ENCODE results near the gene HMBS.

The HMBS gene

GRCh38 chr11:119107538-119108145 lies 23.0 kb downstream of the HMBS start:
- peak overlapping the region; percentile 62 for H3K4me3 ChIP-seq (ENCODE audit: low read depth, low read length)
- H3K9me3 ChIP-seq (ENCODE audit: control insufficient read depth, insufficient read depth, low read length): no peaks in the 10 kb centered on the region
- H3K4me1 ChIP-seq (ENCODE audit: control insufficient read depth, insufficient read depth, low read length): peaks cover 12% of the 10 kb centered on the region
- H3K36me3 ChIP-seq (ENCODE audit: control insufficient read depth, insufficient read depth, low read length): no peaks in the 10 kb centered on the region
- H3K27me3 ChIP-seq (ENCODE audit: control insufficient read depth, insufficient read depth, low read length): peaks cover 16% of the 10 kb centered on the region
- H3K9ac ChIP-seq (ENCODE audit: low read depth, low read length): peak overlapping the region; percentile 2

- Histone ChIP-seq H3K9ac (ENCODE audit: low read depth, low read length) (peak overlapping the region; percentile 2), H3K4me3 (ENCODE audit: low read depth, low read length) (peak overlapping the region; percentile 62), H3K4me1 (ENCODE audit: control insufficient read depth, insufficient read depth, low read length) (peaks cover 10% of the 10 kb centered on the region), H3K9me3 (ENCODE audit: control insufficient read depth, insufficient read depth, low read length) (no peaks in the 10 kb centered on the region), H3K27me3 (ENCODE audit: control insufficient read depth, insufficient read depth, low read length) (peaks cover 16% of the 10 kb centered on the region), H3K36me3 (ENCODE audit: control insufficient read depth, insufficient read depth, low read length) (no peaks in the 10 kb centered on the region)
Observed at GRCh38 chr11:119108146-119108856, 23.6 kb downstream of the HMBS start.

- Histone ChIP-seq H3K9me3 (ENCODE audit: control insufficient read depth, insufficient read depth, low read length) (no peaks in the 10 kb centered on the region), H3K27me3 (ENCODE audit: control insufficient read depth, insufficient read depth, low read length) (peaks cover 16% of the 10 kb centered on the region), H3K4me1 (ENCODE audit: control insufficient read depth, insufficient read depth, low read length) (peaks cover 10% of the 10 kb centered on the region), H3K9ac (ENCODE audit: low read depth, low read length) (no peak overlapping the region), H3K4me3 (ENCODE audit: low read depth, low read length) (no peak overlapping the region), H3K36me3 (ENCODE audit: control insufficient read depth, insufficient read depth, low read length) (peaks cover under 1% of the 10 kb centered on the region)
Observed at GRCh38 chr11:119108857-119109221, 24.2 kb downstream of the HMBS start.

GRCh38 chr11:119109843-119110242 lies 25.2 kb downstream of the HMBS start:
- Histone ChIP-seq H3K36me3 (ENCODE audit: control insufficient read depth, insufficient read depth, low read length) (peaks cover 6% of the 10 kb centered on the region), H3K4me1 (ENCODE audit: control insufficient read depth, insufficient read depth, low read length) (peaks cover 10% of the 10 kb centered on the region), H3K9me3 (ENCODE audit: control insufficient read depth, insufficient read depth, low read length) (no peaks in the 10 kb centered on the region), H3K9ac (ENCODE audit: low read depth, low read length) (no peak overlapping the region), H3K4me3 (ENCODE audit: low read depth, low read length) (no peak overlapping the region), H3K27me3 (ENCODE audit: control insufficient read depth, insufficient read depth, low read length) (peaks cover 16% of the 10 kb centered on the region)

- Histone ChIP-seq H3K4me3 (ENCODE audit: low read depth, low read length) (no peak overlapping the region), H3K4me1 (ENCODE audit: control insufficient read depth, insufficient read depth, low read length) (peaks cover 10% of the 10 kb centered on the region), H3K9ac (ENCODE audit: low read depth, low read length) (no peak overlapping the region), H3K9me3 (ENCODE audit: control insufficient read depth, insufficient read depth, low read length) (no peaks in the 10 kb centered on the region), H3K36me3 (ENCODE audit: control insufficient read depth, insufficient read depth, low read length) (peaks cover 8% of the 10 kb centered on the region), H3K27me3 (ENCODE audit: control insufficient read depth, insufficient read depth, low read length) (peaks cover 16% of the 10 kb centered on the region)
Observed at GRCh38 chr11:119110439-119110838, 25.8 kb downstream of the HMBS start.

GRCh38 chr11:119111361-119111925 lies 26.8 kb downstream of the HMBS start:
- Histone ChIP-seq H3K4me1 (ENCODE audit: control insufficient read depth, insufficient read depth, low read length) (peaks cover 7% of the 10 kb centered on the region), H3K9ac (ENCODE audit: low read depth, low read length) (no peak overlapping the region), H3K9me3 (ENCODE audit: control insufficient read depth, insufficient read depth, low read length) (no peaks in the 10 kb centered on the region), H3K36me3 (ENCODE audit: control insufficient read depth, insufficient read depth, low read length) (peaks cover 12% of the 10 kb centered on the region), H3K27me3 (ENCODE audit: control insufficient read depth, insufficient read depth, low read length) (peaks cover 16% of the 10 kb centered on the region), H3K4me3 (ENCODE audit: low read depth, low read length) (no peak overlapping the region)

GRCh38 chr11:119112314-119113020 lies 27.8 kb downstream of the HMBS start:
- Histone ChIP-seq H3K4me3 (ENCODE audit: low read depth, low read length) (no peak overlapping the region), H3K36me3 (ENCODE audit: control insufficient read depth, insufficient read depth, low read length) (peaks cover 12% of the 10 kb centered on the region), H3K9ac (ENCODE audit: low read depth, low read length) (no peak overlapping the region), H3K9me3 (ENCODE audit: control insufficient read depth, insufficient read depth, low read length) (no peaks in the 10 kb centered on the region), H3K4me1 (ENCODE audit: control insufficient read depth, insufficient read depth, low read length) (peaks cover 4% of the 10 kb centered on the region), H3K27me3 (ENCODE audit: control insufficient read depth, insufficient read depth, low read length) (peaks cover 16% of the 10 kb centered on the region)

GRCh38 chr11:119113716-119114115 lies 29.0 kb downstream of the HMBS start:
- Histone ChIP-seq H3K4me3 (ENCODE audit: low read depth, low read length) (no peak overlapping the region), H3K9ac (ENCODE audit: low read depth, low read length) (no peak overlapping the region), H3K36me3 (ENCODE audit: control insufficient read depth, insufficient read depth, low read length) (peaks cover 12% of the 10 kb centered on the region)

GRCh38 chr11:119114351-119114750 lies 29.7 kb downstream of the HMBS start:
- no peak overlapping the region for H3K4me3 ChIP-seq (ENCODE audit: low read depth, low read length)
- peaks cover under 1% of the 10 kb centered on the region for H3K27me3 ChIP-seq (ENCODE audit: control insufficient read depth, insufficient read depth, low read length)

More at GRCh38 chr11:119113716-119114115, 29.0 kb downstream of the HMBS start:
- Histone ChIP-seq H3K27me3 (ENCODE audit: control insufficient read depth, insufficient read depth, low read length) (peaks cover 7% of the 10 kb centered on the region), H3K9me3 (ENCODE audit: control insufficient read depth, insufficient read depth, low read length) (no peaks in the 10 kb centered on the region), H3K4me1 (ENCODE audit: control insufficient read depth, insufficient read depth, low read length) (no peaks in the 10 kb centered on the region)

GRCh38 chr11:119115484-119116234 lies 31.0 kb downstream of the HMBS start:
- Histone ChIP-seq H3K27me3 (ENCODE audit: control insufficient read depth, insufficient read depth, low read length) (no peaks in the 10 kb centered on the region), H3K4me1 (ENCODE audit: control insufficient read depth, insufficient read depth, low read length) (peaks cover 5% of the 10 kb centered on the region), H3K9ac (ENCODE audit: low read depth, low read length) (no peak overlapping the region), H3K36me3 (ENCODE audit: control insufficient read depth, insufficient read depth, low read length) (peaks cover 12% of the 10 kb centered on the region), H3K4me3 (ENCODE audit: low read depth, low read length) (no peak overlapping the region), H3K9me3 (ENCODE audit: control insufficient read depth, insufficient read depth, low read length) (no peaks in the 10 kb centered on the region)

More at GRCh38 chr11:119114351-119114750, 29.7 kb downstream of the HMBS start:
- Histone ChIP-seq H3K36me3 (ENCODE audit: control insufficient read depth, insufficient read depth, low read length) (peaks cover 12% of the 10 kb centered on the region), H3K9me3 (ENCODE audit: control insufficient read depth, insufficient read depth, low read length) (no peaks in the 10 kb centered on the region), H3K4me1 (ENCODE audit: control insufficient read depth, insufficient read depth, low read length) (no peaks in the 10 kb centered on the region), H3K9ac (ENCODE audit: low read depth, low read length) (no peak overlapping the region)

GRCh38 chr11:119116235-119116594 lies 31.5 kb downstream of the HMBS start:
- Histone ChIP-seq H3K27me3 (ENCODE audit: control insufficient read depth, insufficient read depth, low read length) (no peaks in the 10 kb centered on the region), H3K36me3 (ENCODE audit: control insufficient read depth, insufficient read depth, low read length) (peaks cover 12% of the 10 kb centered on the region), H3K4me3 (ENCODE audit: low read depth, low read length) (no peak overlapping the region), H3K9ac (ENCODE audit: low read depth, low read length) (no peak overlapping the region), H3K9me3 (ENCODE audit: control insufficient read depth, insufficient read depth, low read length) (no peaks in the 10 kb centered on the region), H3K4me1 (ENCODE audit: control insufficient read depth, insufficient read depth, low read length) (peaks cover 5% of the 10 kb centered on the region)

Data from iPS-15b (cell line).